Upper lobe of right lung (tissue), 1 donor: ENCODE results near the gene CUX1. TPM values are rescaled to one million over a fixed set of nuclear protein-coding genes. Genes with fewer than 3 reads are reported as not detected.

Experiments used
- ATAC-seq: fragments of 200-7000 bp; cut with Tn5 transposase; one replicate; pipeline ENCODE4 v1.9.1; 2020; ENCODE audit warnings: mild to moderate bottlenecking, moderate library complexity
- DNase-seq: peaks from one replicate; pipeline ENCODE4 v3.0.0-alpha.2; 2020
- H3K27ac ChIP-seq: fragments of 200-600 bp; one replicate; pipeline ENCODE4 v1.8.0; 2022
- H3K27me3 ChIP-seq: fragments of 200-600 bp; one replicate; pipeline ENCODE4 v1.8.0; 2022; ENCODE audit warnings: mild to moderate bottlenecking
- H3K36me3 ChIP-seq: fragments of 200-600 bp; one replicate; pipeline ENCODE4 v1.8.0; 2022
- H3K4me1 ChIP-seq: fragments of 200-600 bp; one replicate; pipeline ENCODE4 v1.8.0; 2022
- H3K4me3 ChIP-seq: fragments of 200-600 bp; one replicate; pipeline ENCODE4 v1.8.0; 2022; ENCODE audit warnings: mild to moderate bottlenecking
- H3K9me3 ChIP-seq: fragments of 200-600 bp; one replicate; pipeline ENCODE4 v1.8.0; 2022
- intact Hi-C: fragments of 100-400 bp; cut with DNase I; formaldehyde crosslinking; loops from one replicate; pipeline ENCODE4 v1.11.0; 2022
- total RNA-seq: library from RNA; stranded (reverse); fragmentation: NEBNext Ultra II Directional; extraction: Animal tissue kit (Norgen Biotek cat#: 25700); gene quantifications from one replicate; pipeline ENCODE4 v1.2.1, GENCODE V29; 2021
- TF ChIP-seq, protein P1 (sequence below): fragments of 200-600 bp; IDR thresholded peaks from one replicate; pipeline ENCODE4 v1.8.0; 2022; ENCODE audit warnings: antibody characterized with exemption
- donor health status: DM: no; HTN: yes; CAD: no; lungs with severe emphysema.

Gene CUX1
- total RNA-seq, 1 donor from 2014 or later: 132 TPM

DNA sequence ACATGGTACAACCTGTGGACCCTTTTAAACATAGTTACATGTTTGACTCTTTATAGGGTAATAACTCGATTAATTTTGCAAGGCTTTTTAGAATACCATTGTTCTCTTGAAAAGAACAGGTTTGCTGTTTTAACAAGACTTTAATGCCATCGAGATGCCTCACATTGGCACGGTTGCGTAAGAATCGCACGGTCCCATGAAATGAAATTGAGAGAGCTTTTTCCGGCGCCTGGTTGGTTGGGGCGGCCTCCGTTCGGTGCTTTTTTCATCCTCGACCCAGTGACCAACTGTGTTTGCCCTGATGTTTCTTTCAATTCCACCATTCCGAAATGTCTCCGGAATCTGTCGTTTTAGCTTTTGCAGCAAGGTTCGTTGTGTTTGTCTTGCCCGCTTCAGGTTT, 142.4 kb downstream of the CUX1 start:
- no peaks in the 10 kb centered on the region for H3K27me3 ChIP-seq
- ATAC-seq (no peak), DNase-seq (no peak)
- no peak overlapping the region for H3K4me3 ChIP-seq
- no peaks in the 10 kb centered on the region for H3K9me3 ChIP-seq
- intact Hi-C loops: no loop called here
- H3K36me3 ChIP-seq: no peaks in the 10 kb centered on the region
- no peaks in the 10 kb centered on the region for H3K4me1 ChIP-seq
- TF ChIP-seq, protein P1, sequence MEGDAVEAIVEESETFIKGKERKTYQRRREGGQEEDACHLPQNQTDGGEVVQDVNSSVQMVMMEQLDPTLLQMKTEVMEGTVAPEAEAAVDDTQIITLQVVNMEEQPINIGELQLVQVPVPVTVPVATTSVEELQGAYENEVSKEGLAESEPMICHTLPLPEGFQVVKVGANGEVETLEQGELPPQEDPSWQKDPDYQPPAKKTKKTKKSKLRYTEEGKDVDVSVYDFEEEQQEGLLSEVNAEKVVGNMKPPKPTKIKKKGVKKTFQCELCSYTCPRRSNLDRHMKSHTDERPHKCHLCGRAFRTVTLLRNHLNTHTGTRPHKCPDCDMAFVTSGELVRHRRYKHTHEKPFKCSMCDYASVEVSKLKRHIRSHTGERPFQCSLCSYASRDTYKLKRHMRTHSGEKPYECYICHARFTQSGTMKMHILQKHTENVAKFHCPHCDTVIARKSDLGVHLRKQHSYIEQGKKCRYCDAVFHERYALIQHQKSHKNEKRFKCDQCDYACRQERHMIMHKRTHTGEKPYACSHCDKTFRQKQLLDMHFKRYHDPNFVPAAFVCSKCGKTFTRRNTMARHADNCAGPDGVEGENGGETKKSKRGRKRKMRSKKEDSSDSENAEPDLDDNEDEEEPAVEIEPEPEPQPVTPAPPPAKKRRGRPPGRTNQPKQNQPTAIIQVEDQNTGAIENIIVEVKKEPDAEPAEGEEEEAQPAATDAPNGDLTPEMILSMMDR: no peak
- H3K27ac ChIP-seq: no peak overlapping the region

DNA sequence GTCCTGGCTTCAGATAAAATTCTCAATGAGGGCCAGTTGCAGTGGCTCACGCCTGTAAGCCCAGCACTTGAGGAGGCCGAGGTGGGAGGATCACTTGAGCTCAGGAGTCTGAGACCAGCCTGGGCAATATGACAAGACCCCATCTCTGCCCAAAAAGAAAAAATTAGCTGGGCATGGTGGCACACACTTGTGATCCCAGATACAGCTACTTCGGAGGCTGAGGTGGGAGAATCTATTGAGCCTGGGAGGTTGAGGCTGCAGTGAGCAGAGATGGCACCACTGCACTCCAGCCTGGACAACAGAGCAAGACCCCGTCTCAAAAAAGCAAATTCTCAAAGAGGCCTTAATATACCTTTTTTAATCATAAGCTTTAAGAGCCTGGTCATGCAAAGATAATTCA, 142.9 kb downstream of the CUX1 start:
- DNase-seq (no peak), ATAC-seq (no peak)
- no peaks in the 10 kb centered on the region for H3K4me1 ChIP-seq
- no peaks in the 10 kb centered on the region for H3K9me3 ChIP-seq
- H3K4me3 ChIP-seq: no peak overlapping the region
- H3K27me3 ChIP-seq: no peaks in the 10 kb centered on the region
- no peak overlapping the region for H3K27ac ChIP-seq
- TF ChIP-seq, protein P1: no peak
- H3K36me3 ChIP-seq: no peaks in the 10 kb centered on the region
- intact Hi-C loops: no loop called here

DNA sequence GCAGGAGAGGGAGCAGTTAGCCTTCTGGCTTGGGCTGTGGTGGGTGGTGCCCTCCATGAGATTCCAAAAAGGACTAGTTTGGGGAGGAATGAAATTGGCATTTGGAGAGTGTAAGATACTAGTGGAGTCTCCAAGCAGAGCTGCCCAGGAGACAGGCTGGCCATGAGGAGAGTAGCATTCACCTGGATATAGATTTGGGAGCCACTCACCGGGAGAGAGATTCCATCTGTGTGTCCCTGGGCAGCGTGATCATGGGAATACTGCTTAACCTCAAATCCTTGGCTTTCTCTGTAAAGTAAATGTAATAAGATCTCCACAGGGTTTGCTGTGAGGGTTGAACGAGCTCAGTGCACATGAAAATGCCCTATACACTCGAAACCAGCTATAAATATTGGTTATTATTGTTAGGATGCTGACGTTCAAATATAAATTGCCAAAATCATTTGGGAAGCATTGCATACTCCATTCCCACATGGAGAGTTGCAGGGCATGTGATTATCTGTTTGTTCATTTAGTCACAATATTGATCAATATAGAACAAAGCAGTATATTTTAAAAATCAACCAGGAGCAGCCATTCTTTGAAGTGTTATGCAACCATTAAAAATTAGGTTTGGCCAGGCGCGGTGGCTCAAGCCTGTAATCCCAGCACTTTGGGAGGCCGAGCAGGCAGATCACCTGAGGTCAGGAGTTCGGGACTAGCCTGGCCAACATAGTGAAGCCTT, 143.7 kb downstream of the CUX1 start:
- DNase-seq (no peak), ATAC-seq (no peak)
- no peaks in the 10 kb centered on the region for H3K36me3 ChIP-seq
- no peaks in the 10 kb centered on the region for H3K9me3 ChIP-seq
- no peaks in the 10 kb centered on the region for H3K27me3 ChIP-seq
- no peak overlapping the region for H3K27ac ChIP-seq
- H3K4me3 ChIP-seq: no peak overlapping the region
- no peaks in the 10 kb centered on the region for H3K4me1 ChIP-seq
- intact Hi-C loops: no loop called here
- TF ChIP-seq, protein P1: no peak

DNA sequence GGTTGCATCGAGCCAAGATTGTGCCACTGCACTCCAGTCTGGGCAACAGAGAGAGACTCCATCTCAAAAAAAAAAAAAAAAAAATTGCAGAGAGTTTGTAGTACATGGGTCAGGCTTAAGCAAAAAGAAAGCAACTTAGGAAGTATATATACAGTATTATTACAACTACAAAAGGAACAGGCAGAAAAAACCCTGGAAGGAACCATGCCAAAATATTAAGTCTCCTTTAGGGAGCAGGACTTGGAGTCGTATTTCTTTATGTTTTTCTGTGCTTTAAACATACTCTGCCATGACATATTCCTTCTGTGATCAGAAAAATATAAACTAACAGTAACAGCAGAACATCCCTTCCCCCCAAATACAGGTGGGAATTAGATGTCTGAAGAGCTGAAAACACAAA, 144.4 kb downstream of the CUX1 start:
- no peak for DNase-seq
- intact Hi-C loops: no loop called here
- TF ChIP-seq, protein P1: no peak
- no peaks in the 10 kb centered on the region for H3K36me3 ChIP-seq
- H3K4me1 ChIP-seq: no peaks in the 10 kb centered on the region
- H3K4me3 ChIP-seq: no peak overlapping the region
- no peak overlapping the region for H3K27ac ChIP-seq
- ATAC-seq: no peak
- no peaks in the 10 kb centered on the region for H3K9me3 ChIP-seq
- no peaks in the 10 kb centered on the region for H3K27me3 ChIP-seq

DNA sequence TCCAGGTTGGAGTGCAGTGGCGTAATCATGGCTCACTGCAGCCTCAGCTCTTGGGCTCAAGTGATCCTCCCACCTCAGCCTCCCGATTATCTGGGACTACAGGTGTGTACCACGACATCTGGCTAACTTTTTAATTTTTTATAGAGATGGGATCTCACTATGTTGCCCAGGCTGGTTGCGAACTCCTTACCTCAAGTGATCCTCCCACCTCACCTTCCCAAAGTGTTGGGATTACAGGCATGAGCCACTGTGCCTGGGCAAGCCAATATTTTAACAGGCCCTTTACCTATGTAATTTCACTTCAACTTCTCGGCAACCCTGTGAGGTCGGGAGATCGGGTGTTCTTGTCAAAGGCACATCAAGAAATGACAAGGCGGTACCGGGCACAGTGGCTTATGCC, 146.3 kb downstream of the CUX1 start:
- DNase-seq: no peak
- TF ChIP-seq, protein P1: no peak
- no peak for ATAC-seq
- Histone ChIP-seq H3K4me3 (no peak overlapping the region), H3K27me3 (no peaks in the 10 kb centered on the region), H3K36me3 (no peaks in the 10 kb centered on the region), H3K27ac (no peak overlapping the region), H3K4me1 (no peaks in the 10 kb centered on the region), H3K9me3 (no peaks in the 10 kb centered on the region)
- intact Hi-C loops: no loop called here
